ENCODE data around the gene FBRS.

The FBRS gene

DNA sequence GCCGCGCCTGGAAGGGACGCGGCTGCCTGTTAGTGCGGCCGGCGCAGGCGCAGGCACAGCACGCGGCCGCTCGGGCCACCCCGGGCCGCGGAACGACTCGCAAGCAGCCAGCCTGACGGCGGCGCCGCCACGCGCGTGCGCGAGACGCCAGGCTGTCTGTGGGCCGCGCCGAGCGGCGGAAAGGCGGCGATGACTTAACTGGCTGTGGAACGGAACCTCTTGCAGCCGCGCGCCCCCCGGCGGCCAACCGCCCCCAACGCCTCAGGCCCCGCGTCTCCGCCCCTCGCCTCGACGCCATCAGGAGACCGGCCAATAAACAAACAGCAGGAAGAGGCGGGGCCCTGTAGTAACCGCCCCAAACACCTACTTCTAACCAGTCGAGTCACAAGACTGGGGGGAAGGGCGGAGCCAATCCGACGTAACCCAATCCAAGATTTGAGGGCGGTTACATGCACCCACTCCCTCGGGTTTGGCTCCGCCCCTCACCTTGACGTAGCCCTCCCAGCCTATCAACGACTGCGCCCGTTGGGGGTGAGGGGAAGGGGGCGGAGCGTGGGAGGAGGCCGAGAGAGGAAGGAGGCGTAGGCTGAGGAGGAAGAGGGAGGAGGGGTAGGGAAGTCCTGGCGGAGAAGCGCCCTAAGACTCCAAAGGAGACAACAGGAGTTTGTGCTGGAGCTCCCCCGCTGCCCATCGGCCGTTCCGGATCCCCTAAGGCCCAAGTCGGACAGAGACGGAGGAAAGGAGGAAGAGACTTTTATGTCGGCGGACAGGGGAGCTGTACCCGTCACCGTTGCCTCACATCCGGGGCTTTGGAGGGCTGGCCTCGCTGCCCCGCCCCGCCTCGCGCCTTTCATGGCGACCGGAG is at the start of gene FBRS (continued):
- TF ChIP-seq, protein P1, sequence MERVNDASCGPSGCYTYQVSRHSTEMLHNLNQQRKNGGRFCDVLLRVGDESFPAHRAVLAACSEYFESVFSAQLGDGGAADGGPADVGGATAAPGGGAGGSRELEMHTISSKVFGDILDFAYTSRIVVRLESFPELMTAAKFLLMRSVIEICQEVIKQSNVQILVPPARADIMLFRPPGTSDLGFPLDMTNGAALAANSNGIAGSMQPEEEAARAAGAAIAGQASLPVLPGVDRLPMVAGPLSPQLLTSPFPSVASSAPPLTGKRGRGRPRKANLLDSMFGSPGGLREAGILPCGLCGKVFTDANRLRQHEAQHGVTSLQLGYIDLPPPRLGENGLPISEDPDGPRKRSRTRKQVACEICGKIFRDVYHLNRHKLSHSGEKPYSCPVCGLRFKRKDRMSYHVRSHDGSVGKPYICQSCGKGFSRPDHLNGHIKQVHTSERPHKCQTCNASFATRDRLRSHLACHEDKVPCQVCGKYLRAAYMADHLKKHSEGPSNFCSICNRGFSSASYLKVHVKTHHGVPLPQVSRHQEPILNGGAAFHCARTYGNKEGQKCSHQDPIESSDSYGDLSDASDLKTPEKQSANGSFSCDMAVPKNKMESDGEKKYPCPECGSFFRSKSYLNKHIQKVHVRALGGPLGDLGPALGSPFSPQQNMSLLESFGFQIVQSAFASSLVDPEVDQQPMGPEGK (tag by site-specific recombination; IDR thresholded peaks at IDR 0.05) = peak; percentile 95
- TF ChIP-seq ZNF121 (tag by site-specific recombination; IDR thresholded peaks at IDR 0.05) (no peak), ZBTB11 (tag by site-specific recombination; conservative IDR thresholded peaks at IDR 0.05; ENCODE audit: low read depth) (peak; percentile 90), ZNF362 (tag by site-specific recombination; IDR thresholded peaks at IDR 0.05) (no peak), SALL2 (tag by site-specific recombination; IDR thresholded peaks at IDR 0.05; ENCODE audit: borderline replicate concordance) (no peak), ZNF561 (tag by site-specific recombination; IDR thresholded peaks at IDR 0.05; ENCODE audit: borderline replicate concordance) (peak; percentile 97; the same call in 1 of the 2 replicates), ZNF76 (tag by site-specific recombination; IDR thresholded peaks at IDR 0.05; ENCODE audit: borderline replicate concordance, low read depth) (peak; percentile 70; the same call in 1 of the 2 replicates), ZNF571 (tag by site-specific recombination; IDR thresholded peaks at IDR 0.05) (no peak), MYNN (tag by site-specific recombination; IDR thresholded peaks at IDR 0.05; ENCODE audit: borderline replicate concordance) (peak; percentile 94), TSHZ1 (tag by site-specific recombination; IDR thresholded peaks at IDR 0.05; ENCODE audit: borderline replicate concordance) (no peak; the same call in 1 of the 2 replicates), CTCF (tag by site-specific recombination; IDR thresholded peaks at IDR 0.05) (peak; percentile 99), ZFHX2 (tag by site-specific recombination; conservative IDR thresholded peaks at IDR 0.05) (peak; percentile 100), ZNF350 (tag by site-specific recombination; IDR thresholded peaks at IDR 0.05) (no peak), ZNF112 (tag by site-specific recombination; IDR thresholded peaks at IDR 0.05) (no peak), KLF1 (tag by site-specific recombination; IDR thresholded peaks at IDR 0.05) (peak; percentile 75), ZNF785 (tag by site-specific recombination; IDR thresholded peaks at IDR 0.05) (peak; percentile 96), GFI1B (tag by site-specific recombination; IDR thresholded peaks at IDR 0.05) (no peak), ZNF140 (tag by site-specific recombination; IDR thresholded peaks at IDR 0.05) (no peak), ZNF610 (tag by site-specific recombination; IDR thresholded peaks at IDR 0.05; ENCODE audit: borderline replicate concordance) (peak; percentile 82; the same call in 1 of the 2 replicates)
- TF ChIP-seq, protein P2, sequence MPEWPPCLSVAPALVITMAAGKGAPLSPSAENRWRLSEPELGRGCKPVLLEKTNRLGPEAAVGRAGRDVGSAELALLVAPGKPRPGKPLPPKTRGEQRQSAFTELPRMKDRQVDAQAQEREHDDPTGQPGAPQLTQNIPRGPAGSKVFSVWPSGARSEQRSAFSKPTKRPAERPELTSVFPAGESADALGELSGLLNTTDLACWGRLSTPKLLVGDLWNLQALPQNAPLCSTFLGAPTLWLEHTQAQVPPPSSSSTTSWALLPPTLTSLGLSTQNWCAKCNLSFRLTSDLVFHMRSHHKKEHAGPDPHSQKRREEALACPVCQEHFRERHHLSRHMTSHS (tag by site-specific recombination; IDR thresholded peaks at IDR 0.05) = no peak
- TF ChIP-seq, protein P3, sequence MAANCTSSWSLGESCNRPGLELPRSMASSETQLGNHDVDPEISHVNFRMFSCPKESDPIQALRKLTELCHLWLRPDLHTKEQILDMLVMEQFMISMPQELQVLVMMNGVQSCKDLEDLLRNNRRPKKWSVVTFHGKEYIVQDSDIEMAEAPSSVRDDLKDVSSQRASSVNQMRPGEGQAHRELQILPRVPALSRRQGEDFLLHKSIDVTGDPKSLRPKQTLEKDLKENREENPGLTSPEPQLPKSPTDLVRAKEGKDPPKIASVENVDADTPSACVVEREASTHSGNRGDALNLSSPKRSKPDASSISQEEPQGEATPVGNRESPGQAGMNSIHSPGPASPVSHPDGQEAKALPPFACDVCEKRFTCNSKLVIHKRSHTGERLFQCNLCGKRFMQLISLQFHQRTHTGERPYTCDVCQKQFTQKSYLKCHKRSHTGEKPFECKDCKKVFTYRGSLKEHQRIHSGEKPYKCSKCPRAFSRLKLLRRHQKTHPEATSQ (tag by site-specific recombination; IDR thresholded peaks at IDR 0.05) = peak; percentile 77
- TF ChIP-seq, protein P4, sequence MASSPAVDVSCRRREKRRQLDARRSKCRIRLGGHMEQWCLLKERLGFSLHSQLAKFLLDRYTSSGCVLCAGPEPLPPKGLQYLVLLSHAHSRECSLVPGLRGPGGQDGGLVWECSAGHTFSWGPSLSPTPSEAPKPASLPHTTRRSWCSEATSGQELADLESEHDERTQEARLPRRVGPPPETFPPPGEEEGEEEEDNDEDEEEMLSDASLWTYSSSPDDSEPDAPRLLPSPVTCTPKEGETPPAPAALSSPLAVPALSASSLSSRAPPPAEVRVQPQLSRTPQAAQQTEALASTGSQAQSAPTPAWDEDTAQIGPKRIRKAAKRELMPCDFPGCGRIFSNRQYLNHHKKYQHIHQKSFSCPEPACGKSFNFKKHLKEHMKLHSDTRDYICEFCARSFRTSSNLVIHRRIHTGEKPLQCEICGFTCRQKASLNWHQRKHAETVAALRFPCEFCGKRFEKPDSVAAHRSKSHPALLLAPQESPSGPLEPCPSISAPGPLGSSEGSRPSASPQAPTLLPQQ (tag by site-specific recombination; IDR thresholded peaks at IDR 0.05) = peak; percentile 99

All from HEK293 (cell line).